Activated effector memory CD4-positive, alpha-beta T cell treated with Interleukin-2 at 50 U/mL for 16 hours (primary cell): ENCODE results near the gene THSD4.

Source experiments
- DNase-seq: peaks from one replicate; pipeline ENCODE4 v3.0.0-alpha.2; 2020

Gene THSD4

DNA sequence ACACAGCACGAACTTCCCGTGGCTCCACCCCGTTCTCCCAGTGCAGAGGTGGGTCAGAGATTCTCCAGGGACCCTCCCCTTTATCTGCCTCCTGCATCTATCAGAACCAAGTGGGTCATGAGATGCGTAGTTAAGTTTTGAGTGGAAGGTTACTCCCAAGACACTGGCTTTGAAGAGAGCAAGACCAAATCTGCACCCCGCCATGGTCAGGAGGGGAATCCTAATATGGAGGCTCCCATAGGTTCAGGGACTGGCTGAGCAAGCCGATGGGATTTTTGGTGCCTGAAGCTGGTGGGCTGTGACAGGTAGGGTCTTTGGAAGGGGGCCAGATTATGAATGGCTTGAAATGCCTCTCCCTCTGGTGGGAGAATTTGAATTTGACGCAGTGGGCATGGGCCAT, 488.1 kb downstream of the THSD4 start:
- DNase-seq = no peak

DNA sequence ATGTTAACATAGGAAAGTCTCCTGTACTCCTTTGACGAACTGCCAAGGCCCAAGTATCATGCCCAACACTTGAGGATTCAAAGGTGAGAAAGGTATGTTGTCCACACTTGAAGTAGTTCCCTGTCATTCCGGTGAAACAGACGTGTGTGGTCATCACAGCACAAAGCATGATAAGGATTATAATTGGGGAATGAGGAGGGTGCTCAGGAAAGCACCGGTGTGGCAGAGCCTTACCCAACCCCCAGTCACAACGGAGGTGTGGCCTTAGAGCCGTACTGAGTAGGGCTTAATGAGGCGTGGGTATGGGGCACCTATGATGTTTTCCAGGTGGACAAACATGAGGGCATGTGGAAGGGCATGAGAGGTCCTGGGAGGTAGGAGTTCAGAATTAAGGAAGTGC, 492.1 kb downstream of the THSD4 start:
- DNase-seq = no peak

DNA sequence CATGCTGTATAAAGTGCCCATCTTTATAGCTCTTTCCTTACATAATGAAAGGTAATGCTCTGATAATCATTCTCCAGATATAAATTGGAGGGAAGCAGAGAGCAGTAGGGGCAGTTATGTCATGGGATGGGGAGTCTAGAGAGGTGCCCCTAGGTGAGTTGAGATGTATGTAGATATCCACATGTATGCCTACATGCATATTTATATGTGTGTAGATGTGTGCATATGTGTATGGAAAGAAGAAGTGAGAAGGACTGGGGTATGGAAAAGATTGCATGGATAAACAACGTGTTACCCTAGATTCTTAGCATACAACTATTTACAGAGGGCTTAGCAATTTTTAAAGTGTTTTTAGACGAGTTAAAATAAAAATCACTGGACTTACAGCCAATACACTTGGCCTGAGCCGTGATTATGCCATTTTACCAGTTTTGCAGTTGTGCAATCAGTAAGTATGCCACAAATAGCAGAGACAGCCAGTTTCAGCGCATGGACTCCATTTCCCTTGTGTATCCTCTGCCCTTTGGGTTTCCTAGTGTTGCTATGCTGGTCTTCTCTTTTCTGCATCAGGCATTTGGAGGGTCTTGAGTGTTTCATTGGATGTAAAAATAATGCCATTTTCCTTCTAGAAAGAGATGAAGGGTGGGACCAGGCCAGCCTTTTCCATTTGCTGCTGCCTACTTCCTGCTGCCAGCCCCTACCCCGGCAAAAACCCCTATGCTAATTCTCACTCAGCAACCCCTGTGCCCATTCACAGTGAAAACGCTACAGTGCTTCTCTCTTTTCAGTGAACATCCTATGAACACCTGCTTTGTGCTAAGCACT, 495.7 kb downstream of the THSD4 start:
- no peak for DNase-seq

DNA sequence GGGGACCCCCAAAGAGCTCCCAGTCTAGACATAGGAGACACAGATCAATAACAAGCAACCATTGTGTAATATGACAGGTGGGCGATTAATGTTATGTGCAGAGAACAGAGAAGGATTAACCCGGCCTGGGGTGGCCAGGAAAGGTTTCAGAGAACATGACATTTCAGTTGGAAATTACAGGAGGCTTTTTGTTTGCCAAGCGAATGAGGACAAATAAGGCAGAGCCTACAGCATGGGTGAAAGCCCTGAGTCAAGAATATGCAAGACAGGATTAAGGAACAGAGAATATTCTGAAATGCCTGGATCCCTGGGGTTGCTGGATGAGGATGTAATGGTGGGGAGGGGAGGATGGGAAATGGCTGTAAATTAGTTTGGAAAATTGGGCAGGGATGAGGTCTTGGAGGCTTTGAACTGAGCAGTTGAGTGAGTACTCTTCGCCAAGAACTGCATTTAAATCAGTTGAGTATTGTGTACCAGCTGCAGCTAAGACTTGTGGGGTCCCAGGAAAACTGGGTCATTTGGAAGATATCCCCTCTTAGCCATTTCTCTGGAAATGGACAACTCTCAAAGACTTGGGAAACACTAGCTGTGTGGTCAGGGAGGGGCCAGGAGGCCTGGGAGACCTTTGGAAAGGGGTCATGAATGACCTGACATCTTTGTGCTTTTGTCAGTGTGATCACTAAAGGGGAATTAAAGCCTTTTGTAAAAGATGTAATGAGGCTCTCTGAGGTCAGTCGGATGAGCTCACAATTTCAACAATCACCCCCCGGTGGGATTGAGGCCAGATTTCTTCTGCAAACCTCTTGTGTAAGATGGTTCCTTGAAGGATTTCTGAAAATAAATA, 496.5 kb downstream of the THSD4 start:
- DNase-seq = no peak

DNA sequence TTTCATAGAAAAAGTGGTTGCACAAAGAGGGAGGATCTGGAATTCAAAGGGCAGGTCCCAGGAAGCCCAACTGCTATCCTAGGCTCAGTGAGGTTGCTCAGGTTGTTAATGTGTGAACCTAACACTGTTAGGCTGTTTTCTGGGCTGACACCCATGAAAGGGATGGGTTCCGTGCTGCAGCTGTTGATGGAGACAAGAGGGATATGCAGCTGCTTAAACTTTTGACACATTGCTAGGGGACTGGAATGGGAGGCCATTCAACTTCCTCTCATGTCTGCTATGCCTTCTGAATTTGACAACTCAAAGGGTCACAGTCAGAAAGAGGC, 497.1 kb downstream of the THSD4 start:
- no peak for DNase-seq

DNA sequence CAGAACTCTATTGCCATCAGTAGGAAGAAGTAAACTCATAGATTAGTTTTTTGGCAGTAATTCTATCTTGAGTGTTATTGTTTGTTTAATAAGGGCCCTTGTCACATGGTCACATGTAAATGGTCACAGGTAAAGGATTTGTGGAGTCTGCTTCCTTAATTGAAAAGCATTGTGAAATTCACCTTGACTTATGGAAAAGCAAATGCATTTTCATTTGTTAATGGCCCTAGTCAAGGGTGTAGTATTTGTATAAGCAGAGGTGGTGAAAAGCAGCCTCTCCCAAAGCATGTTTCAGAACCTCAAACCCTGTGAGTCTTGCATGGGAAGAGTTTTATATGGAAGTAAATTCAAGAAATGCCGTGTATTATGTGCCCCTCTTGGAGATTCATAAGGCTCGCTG, 497.6 kb downstream of the THSD4 start:
- no peak for DNase-seq

DNA sequence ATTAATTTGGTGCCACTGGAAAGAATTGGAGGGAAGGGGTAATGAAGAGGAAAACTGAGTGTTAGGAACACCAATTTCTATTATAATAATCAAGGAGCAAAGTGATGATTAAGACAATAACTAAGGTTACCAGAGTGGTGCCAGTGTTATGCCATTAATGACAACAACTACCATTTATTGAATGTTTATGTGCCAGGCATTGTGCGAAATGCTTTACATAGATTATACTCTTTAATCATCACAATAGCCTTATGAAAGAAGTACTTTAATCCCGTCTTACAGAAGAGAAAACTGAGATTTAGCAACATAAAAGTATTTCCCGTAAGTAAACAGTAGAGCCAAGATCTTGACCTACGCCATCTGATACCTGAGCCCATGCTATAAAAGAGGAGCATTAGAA, 507.8 kb downstream of the THSD4 start:
- no peak for DNase-seq

DNA sequence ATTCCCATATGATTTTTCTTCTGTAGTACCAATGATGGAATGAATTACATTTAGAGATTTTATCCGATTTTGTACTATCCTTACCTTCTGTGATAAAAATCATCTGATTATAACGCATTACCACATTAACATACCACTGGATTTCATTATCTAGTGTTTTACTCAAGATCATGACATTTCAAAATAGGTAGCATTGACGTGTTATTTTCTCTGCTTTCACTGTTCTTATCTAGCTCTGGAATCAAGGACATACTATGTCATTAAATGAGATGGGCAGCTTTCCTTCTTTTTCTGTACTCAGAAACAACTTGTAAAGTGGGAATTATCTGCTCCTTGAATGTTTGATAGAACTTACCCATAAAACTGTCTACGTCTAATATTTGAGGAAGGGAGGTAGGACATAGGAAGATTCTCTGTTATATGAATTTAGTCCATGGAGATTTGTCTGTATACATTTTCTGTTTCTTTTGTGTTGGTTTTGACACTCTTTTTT, 511.4 kb downstream of the THSD4 start:
- DNase-seq = no peak

DNA sequence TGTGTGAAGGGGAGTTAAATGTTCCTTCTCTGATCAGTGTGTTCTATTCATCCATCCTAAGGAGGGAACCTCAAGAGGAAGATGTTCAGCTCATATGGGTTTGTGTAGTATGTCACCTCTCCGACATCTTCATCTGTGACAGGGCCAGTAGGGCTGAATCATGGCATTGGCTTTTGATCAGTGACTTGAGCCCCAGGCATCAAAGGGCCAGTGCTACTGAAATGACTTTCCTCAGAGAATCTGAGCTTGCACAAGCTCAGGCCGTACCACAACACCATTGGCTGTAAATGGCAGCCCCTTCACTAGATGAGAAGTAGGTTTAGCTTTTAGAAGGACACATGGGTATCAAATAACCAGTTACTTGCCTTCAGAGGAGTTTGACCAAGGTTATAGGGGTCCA, 511.9 kb downstream of the THSD4 start:
- no peak for DNase-seq

DNA sequence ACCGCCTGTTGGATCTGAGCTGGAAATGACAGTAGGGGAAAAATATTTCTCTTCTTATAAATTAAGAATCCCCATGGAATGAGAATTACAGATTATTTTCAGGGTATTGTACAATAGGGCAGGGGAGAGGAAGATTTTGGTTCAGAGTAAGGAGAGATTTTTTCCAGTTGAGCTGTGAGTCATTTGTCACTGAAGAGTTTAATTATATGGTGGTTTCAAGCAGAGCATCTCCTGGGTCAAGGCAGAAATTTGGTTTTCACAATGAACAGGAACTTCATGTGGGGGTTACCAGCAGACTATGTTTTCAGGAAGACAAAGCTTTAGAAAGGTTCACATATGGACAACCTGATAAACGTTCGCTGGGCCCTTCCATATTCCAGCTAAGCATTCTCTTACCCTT, 512.3 kb downstream of the THSD4 start:
- no peak for DNase-seq

DNA sequence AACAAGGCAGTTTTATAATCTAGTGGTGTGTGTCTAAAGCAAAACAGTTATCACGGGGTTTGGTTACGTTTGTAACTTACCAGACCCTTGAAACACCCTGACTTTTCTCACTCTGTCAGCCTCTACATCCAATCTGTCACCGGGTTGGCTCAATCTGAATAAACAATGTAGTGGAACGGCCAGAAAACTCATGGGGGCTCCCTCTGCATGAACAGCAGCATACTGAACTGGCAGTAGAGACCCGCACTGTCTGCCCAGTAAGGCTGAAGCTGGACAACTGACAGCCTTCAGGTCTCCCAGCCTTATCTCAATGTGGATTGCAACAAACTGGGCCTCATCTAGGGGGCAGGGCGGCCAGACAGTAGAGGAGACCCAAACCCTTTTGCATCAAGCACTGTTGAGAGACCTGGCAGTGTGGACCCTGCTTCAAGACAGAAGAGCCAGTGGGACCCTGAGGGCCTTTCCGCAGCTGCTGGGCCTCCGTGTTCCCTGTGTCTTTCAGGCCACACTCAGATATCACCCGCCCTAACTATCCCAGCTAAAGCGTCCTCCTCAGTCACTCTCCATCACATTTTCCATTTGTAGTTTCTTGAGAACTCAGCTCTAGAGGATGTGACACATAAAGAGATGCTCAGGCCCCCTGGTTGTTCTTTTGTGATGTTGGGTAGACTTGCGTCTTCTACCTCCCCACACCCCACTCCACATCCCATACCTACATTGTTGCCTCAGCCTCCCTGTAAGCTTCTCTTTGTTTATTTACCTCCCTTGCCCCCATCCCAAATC, 513.9 kb downstream of the THSD4 start:
- no peak for DNase-seq

DNA sequence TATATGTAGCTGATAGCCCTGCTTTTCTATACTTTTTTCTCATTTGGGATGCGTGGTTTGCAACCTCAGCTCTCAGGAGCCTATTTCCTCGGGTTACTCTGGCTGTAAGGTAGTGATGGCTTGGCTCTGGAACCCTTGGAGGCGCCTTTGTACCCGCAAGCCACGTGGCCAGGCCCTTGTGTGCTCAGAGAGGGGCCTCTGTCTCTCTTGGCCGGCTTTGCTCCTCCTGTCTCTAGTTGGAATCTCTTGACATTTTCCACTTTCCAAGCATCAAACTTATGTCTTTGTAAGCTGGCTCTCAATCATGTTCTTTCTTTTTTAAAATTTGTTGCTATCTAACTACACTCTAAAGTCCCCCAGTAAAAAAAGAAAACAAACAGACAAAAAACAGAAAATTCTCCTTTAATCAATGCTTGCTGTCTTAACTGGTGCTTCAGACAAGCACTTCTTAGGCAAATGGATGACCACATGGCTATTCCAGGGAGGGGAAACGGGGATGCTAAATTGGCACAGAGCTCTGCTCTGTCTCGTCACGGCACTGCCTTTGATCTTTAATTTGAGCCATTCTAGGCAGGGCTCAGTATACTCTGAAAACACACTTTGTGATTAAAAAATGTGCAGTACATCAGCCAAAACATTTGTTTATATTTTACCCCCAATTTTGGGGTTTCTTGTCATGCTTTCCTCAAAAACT, 514.7 kb downstream of the THSD4 start:
- DNase-seq = no peak

DNA sequence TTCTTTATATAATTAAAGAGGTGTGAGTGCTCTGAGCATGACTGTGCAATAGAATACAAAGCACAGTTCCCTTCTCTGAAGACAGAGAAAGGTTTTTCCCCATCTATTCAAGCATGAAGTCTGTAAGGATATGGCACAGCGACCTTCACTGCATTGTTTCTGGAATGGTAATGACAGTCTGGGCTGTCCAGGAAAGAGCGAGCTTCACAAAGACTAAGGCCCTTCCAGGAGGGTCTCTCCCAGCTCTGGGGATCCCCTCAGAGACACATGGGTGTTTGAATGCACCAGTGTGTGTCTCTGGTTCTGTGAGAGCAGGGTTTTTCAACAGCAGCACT, 515.2 kb downstream of the THSD4 start:
- DNase-seq = no peak

DNA sequence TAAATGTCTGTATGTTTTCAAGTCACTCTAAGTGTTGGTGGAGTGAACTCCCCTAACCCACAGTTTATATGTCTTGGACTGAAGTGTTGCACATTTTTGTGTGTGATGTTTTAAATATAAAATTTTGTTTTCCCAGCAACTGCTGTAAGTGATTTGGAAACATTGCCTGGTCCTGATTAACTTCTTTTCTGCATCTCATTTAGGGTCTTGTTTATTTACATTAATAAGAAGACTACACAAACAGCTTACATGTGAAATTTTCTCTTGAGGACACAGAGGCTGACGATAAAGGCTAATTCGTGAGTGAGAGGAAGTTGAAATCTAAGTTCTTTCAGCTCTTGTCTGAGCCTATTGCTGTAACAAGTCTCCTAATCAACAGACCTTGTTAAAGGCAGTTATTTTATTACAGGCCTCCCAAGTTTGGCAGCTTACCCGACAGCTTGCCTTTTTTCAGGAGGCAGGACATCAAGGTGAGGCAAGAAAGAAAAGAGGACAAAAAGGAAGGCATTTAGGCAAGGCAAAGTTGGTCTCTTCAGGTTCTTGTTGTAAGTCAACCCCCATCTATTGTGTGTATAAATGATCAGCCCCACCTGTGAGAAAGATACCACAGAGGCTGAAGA, 517.4 kb downstream of the THSD4 start:
- DNase-seq = no peak

DNA sequence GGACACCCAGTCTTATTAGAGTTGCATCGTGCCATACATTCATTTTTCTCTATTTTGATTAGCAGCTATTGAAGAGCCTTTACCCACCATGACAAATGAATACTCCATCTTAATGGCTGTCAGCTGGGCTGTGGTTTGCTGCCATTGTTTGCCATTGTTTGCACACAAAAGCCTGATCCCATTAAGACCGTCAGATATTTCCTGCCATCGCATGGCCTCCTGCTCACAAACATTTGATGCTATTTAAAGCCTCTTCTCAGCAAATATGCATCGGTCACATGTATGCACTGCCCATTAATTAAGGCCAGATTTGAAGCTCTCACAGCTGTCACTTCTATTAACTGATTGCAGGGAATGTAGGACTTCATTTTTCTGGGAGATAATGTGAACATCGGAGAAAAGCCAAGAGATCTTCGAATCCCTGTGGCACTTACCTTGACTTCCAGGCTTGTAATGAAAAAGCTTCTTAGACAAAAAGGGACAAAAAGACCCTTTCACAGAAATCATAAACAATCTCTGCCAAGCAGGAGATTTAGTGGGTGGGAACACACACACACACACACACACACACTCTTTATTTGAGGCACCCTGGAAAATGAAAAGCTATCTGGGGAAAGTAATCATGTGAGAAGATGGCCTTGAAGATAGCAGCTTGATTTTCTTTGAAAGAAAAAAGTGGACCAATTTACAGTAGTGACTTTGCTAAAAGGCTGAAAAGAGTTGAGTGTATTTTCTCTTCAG, 519.7 kb downstream of the THSD4 start:
- no peak for DNase-seq

DNA sequence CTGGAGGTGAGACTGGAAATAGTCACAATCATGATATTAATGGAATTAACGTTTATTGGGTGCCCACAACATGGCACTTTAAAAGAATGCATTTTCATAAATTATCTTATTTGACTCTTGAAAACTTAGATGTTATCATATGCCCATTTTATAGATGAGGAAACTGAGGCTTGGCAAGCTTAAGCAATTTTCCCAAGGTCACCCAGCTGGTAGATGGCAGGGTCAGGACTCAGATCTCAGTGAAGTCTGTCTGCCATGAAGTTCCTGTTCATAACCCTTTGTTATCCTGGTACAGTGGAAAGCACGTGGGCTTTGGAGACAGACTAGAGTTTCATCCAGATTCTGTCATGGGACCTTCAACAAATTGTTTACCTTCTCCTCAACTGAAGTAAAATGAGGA, 520.5 kb downstream of the THSD4 start:
- DNase-seq = no peak

DNA sequence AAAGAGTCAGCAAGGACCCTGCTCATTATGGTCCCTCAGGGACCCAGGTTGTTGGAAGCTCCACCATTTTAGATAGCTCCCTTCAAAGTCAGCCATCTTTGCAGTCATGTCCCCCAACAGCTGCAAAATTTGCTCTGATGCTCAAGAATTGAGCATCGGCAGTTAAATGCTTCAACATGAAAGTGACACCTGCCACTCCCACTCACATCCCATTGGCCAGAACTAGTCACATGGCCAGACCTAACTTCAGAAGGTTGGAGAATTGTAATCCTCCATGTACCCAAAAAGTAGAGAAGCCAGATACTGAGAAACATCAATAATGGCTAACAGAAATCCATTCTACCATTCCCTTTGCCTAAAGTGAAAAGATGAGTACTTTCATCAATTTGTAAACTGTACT, 523.6 kb downstream of the THSD4 start:
- DNase-seq = no peak

DNA sequence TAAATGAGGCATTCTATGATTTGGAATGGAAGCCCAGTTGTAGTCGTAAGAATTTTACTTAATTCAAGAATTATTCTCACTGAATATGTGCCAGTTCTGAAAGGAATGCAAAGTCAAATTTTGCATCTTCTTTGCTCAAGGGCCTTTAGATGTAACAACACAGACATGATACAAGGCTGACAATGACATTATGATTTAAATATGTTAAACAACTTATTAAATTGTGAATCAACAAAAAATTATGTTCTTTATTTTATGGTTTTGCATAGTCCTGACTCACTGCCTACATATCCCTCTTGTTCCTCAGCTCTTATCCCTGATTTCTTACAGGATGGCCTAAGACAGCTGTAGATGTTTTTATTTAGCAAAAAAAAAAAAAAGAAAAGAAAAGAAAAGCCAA, 524.2 kb downstream of the THSD4 start:
- DNase-seq = no peak

DNA sequence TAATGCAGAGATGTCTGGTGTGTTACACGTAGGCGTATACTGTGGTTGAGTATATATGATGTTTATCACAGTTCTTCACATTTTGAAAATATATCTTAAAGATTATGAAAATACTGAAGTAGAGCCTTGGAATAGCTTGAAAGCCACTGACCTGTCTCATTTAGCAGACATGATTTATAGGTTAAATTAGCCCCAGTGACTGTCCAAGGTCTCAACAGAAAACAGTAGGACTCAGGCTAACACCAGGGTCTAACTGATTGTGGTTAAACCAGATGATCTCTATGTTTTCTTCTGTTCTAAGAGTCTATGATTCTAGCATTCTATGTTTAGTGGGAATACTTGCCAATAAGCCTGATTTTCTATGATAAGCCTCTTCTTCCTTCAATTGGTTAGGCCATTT, 528.6 kb downstream of the THSD4 start:
- DNase-seq = no peak

DNA sequence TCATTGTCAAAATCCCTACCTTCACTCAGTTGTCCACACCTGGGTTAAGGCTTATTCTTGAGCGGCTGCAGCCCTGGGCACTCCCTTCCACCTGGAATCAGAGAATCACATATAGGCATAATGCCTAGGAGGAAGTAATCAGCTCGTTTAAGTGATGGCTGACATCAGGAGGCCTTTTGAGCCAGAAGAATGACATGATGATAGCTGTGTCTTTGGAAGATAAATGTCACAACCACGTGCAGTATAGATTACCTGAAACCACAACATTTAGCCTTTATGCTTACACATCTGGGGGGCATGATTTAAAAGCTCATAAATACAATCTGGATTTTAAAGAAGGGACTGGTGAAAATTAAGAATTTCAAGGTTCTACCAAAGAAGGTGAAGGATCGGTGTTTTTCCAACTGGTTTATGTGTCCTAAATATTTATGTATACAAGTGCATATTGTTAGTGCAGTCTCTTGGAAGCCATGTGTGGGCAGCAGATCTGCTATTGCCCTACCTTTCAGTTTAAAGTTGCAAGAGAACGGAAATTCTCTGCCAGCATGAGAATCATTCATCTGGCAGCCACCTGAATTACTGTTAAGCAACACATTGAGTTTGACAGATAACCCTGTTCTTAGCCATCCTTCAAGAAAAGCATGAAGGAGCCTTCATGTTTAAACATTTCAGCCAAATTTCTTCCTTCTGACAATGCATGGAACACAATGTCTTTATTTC, 531.7 kb downstream of the THSD4 start:
- DNase-seq = no peak

DNA sequence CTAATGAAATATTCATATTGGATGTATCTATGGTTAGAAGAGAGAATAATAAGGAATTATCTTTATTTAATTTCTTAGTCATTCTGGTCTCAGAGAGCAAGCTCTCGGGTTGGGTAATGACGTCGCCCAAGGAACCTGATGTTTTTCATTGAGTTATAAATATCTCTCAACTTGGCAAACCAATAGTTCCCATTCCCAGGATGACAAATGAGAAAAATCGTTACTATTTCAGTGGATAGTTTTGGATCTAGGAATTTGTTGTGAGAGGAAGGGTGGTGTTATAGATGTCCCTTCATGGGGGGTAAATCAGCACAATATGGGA, 532.2 kb downstream of the THSD4 start:
- no peak for DNase-seq
